Adipocyte (in vitro differentiated cells): Measurements from ENCODE around the gene PRKN.
A peak's percentile ranks its signal among the peaks of the same experiment; 100 is the strongest.

Source experiments
- DNase-seq: peaks from one replicate; pipeline ENCODE4 v3.0.0-alpha.2; 2015; ENCODE audit warnings: low read depth
- H3K27me3 ChIP-seq: replicated peaks from 2 replicates; pipeline ENCODE4 v1.7.0; 2013; ENCODE audit warnings: mild to moderate bottlenecking, low read length, moderate library complexity; ENCODE audit not compliant: control insufficient read depth, insufficient read depth
- H3K36me3 ChIP-seq: 2 replicates; pipeline ENCODE4 v1.7.0; 2013; ENCODE audit warnings: low read length, mild to moderate bottlenecking, moderate library complexity; ENCODE audit not compliant: control insufficient read depth, insufficient read depth, severe bottlenecking
- H3K4me1 ChIP-seq: 2 replicates; pipeline ENCODE4 v1.7.0; 2013; ENCODE audit warnings: mild to moderate bottlenecking, low read length, moderate library complexity; ENCODE audit not compliant: control insufficient read depth, insufficient read depth
- H3K4me3 ChIP-seq: 2 replicates; pipeline ENCODE4 v1.7.0; 2013; ENCODE audit warnings: mild to moderate bottlenecking, low read length, moderate library complexity
- H3K9ac ChIP-seq: 2 replicates; pipeline ENCODE4 v1.7.0; 2013; ENCODE audit warnings: mild to moderate bottlenecking, low read length, moderate library complexity
- H3K9me3 ChIP-seq: 2 replicates; pipeline ENCODE4 v1.7.0; 2013; ENCODE audit warnings: mild to moderate bottlenecking, low read length, moderate library complexity; ENCODE audit not compliant: control insufficient read depth

Gene PRKN

GRCh38 chr6:162372106-162372505 lies 355.5 kb downstream of the PRKN start:
- Histone ChIP-seq H3K9me3 (no peaks in the 10 kb centered on the region), H3K4me3 (no peak overlapping the region), H3K4me1 (no peaks in the 10 kb centered on the region), H3K36me3 (no peaks in the 10 kb centered on the region), H3K27me3 (no peaks in the 10 kb centered on the region), H3K9ac (no peak overlapping the region)
- DNase-seq, result no peak

- no peak for DNase-seq
- Histone ChIP-seq H3K9ac (no peak overlapping the region), H3K36me3 (no peaks in the 10 kb centered on the region), H3K4me3 (no peak overlapping the region), H3K27me3 (no peaks in the 10 kb centered on the region), H3K4me1 (no peaks in the 10 kb centered on the region), H3K9me3 (no peaks in the 10 kb centered on the region)
These were observed 356.4 kb downstream of the PRKN start for GRCh38 chr6:162371121-162371520.

- Histone ChIP-seq H3K4me3 (no peak overlapping the region), H3K9ac (no peak overlapping the region), H3K36me3 (no peaks in the 10 kb centered on the region), H3K4me1 (peaks cover 2% of the 10 kb centered on the region), H3K27me3 (no peaks in the 10 kb centered on the region), H3K9me3 (no peaks in the 10 kb centered on the region)
- no peak for DNase-seq
These were observed 358.5 kb downstream of the PRKN start for GRCh38 chr6:162369091-162369490.

GRCh38 chr6:162364488-162364887 lies 363.1 kb downstream of the PRKN start:
- DNase-seq, result no peak
- Histone ChIP-seq H3K9ac (no peak overlapping the region), H3K9me3 (no peaks in the 10 kb centered on the region), H3K4me3 (no peak overlapping the region), H3K4me1 (peaks cover 5% of the 10 kb centered on the region), H3K27me3 (no peaks in the 10 kb centered on the region), H3K36me3 (no peaks in the 10 kb centered on the region)

GRCh38 chr6:162363757-162364156 lies 363.8 kb downstream of the PRKN start:
- no peaks in the 10 kb centered on the region for H3K27me3 ChIP-seq
- no peaks in the 10 kb centered on the region for H3K36me3 ChIP-seq
- DNase-seq, result no peak
- H3K4me3 ChIP-seq, result no peak overlapping the region
- H3K4me1 ChIP-seq, result peaks cover 5% of the 10 kb centered on the region
- no peaks in the 10 kb centered on the region for H3K9me3 ChIP-seq
- no peak overlapping the region for H3K9ac ChIP-seq

- Histone ChIP-seq H3K4me3 (no peak overlapping the region), H3K36me3 (no peaks in the 10 kb centered on the region), H3K9ac (no peak overlapping the region), H3K27me3 (no peaks in the 10 kb centered on the region), H3K9me3 (no peaks in the 10 kb centered on the region), H3K4me1 (peaks cover 5% of the 10 kb centered on the region)
- DNase-seq, result no peak
These were observed 366.5 kb downstream of the PRKN start for GRCh38 chr6:162360901-162361567.

GRCh38 chr6:162358625-162359024 lies 368.9 kb downstream of the PRKN start:
- Histone ChIP-seq H3K4me3 (no peak overlapping the region), H3K27me3 (no peaks in the 10 kb centered on the region), H3K9ac (no peak overlapping the region), H3K36me3 (no peaks in the 10 kb centered on the region), H3K9me3 (no peaks in the 10 kb centered on the region), H3K4me1 (no peaks in the 10 kb centered on the region)
- no peak for DNase-seq

GRCh38 chr6:162345051-162345511 lies 382.5 kb downstream of the PRKN start:
- H3K9me3 ChIP-seq, result no peaks in the 10 kb centered on the region
- no peaks in the 10 kb centered on the region for H3K36me3 ChIP-seq
- H3K4me3 ChIP-seq, result no peak overlapping the region
- H3K4me1 ChIP-seq, result peaks cover 32% of the 10 kb centered on the region
- no peak overlapping the region for H3K9ac ChIP-seq
- DNase-seq, result no peak
- H3K27me3 ChIP-seq, result no peaks in the 10 kb centered on the region

GRCh38 chr6:162344646-162345010 lies 382.9 kb downstream of the PRKN start:
- Histone ChIP-seq H3K27me3 (no peaks in the 10 kb centered on the region), H3K4me3 (no peak overlapping the region), H3K9me3 (no peaks in the 10 kb centered on the region), H3K9ac (no peak overlapping the region), H3K4me1 (peaks cover 32% of the 10 kb centered on the region), H3K36me3 (no peaks in the 10 kb centered on the region)
- no peak for DNase-seq

GRCh38 chr6:162343936-162344645 lies 383.5 kb downstream of the PRKN start:
- Histone ChIP-seq H3K36me3 (no peaks in the 10 kb centered on the region), H3K4me1 (peaks cover 32% of the 10 kb centered on the region), H3K27me3 (no peaks in the 10 kb centered on the region), H3K9me3 (no peaks in the 10 kb centered on the region), H3K4me3 (peak overlapping the region; percentile 55), H3K9ac (no peak overlapping the region)
- no peak for DNase-seq

GRCh38 chr6:162343198-162343935 lies 384.2 kb downstream of the PRKN start:
- Histone ChIP-seq H3K27me3 (no peaks in the 10 kb centered on the region), H3K36me3 (no peaks in the 10 kb centered on the region), H3K9me3 (no peaks in the 10 kb centered on the region), H3K4me1 (peaks cover 32% of the 10 kb centered on the region), H3K9ac (no peak overlapping the region), H3K4me3 (peak overlapping the region; percentile 55)
- DNase-seq, result no peak
